HG03066 (cell line): Measurements from ENCODE around the gene PCSK5.
"Not testable (repeated sequence)": the region's sequence is repeated elsewhere in the genome, so short reads cannot be mapped to it uniquely, and the experiment has no call there.

Experiments used
- ATAC-seq: cut with Tn5 transposase; IDR thresholded peaks from one replicate; pipeline ENCODE4 v1.9.1; 2021; ENCODE audit warnings: low read depth; ENCODE audit not compliant: unreplicated experiment

PCSK5 gene

GRCh38 chr9:76292658-76293057 is 402.2 kb downstream of the PCSK5 start:
- ATAC-seq = no peak

GRCh38 chr9:76294301-76294700 is 403.8 kb downstream of the PCSK5 start:
- ATAC-seq = no peak

GRCh38 chr9:76296561-76297310 is 406.3 kb downstream of the PCSK5 start:
- ATAC-seq = no peak

DNA sequence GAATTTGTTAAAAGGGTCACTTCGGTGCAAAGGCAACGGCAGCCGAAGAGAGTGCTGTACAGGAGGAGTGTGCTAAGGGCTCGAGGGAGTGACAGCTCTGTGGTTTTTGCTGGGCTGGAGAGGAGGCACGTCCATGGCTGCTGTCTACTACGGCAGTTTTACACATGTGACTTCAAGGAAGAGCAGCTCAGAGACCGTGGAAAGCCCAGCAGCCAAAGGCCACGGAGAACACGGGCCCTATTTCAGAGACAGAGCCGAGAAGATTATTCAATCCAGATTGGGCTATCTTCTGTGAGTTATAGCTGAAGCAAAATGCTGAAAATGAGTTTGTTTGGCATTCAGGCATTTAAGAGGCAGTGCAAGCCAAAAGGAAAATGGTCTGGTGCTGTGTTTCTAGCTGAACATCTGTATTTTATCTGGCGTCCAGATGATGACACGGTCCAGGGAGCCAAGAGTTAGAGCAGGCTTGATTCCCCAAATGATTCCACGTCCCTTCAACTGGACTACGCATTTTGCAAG is 407.3 kb downstream of the PCSK5 start:
- ATAC-seq = no peak

GRCh38 chr9:76298521-76299144 is 408.2 kb downstream of the PCSK5 start:
- ATAC-seq = no peak

- no peak for ATAC-seq
Observed at GRCh38 chr9:76302543-76302942, 412.1 kb downstream of the PCSK5 start.

GRCh38 chr9:76302947-76303550 is 412.6 kb downstream of the PCSK5 start:
- ATAC-seq = no peak

GRCh38 chr9:76307047-76307446 is 416.6 kb downstream of the PCSK5 start:
- ATAC-seq = not testable (repeated sequence)

DNA sequence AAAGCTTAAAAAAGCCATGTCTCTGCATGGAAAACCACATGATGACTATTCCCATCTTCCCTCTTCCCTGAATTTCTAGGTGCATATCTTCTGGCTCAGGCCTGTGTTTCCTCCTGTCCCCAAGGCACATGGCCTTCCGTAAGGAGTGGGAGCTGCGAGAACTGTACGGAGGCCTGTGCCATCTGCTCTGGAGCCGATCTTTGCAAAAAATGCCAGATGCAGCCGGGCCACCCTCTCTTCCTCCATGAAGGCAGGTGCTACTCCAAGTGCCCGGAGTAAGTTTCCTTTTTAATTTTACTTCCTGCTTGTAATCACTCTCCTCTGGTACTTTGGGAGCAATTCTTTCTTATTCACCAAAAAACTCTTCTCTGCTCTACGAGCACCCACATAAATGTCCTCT is 420.1 kb downstream of the PCSK5 start:
- no peak for ATAC-seq

DNA sequence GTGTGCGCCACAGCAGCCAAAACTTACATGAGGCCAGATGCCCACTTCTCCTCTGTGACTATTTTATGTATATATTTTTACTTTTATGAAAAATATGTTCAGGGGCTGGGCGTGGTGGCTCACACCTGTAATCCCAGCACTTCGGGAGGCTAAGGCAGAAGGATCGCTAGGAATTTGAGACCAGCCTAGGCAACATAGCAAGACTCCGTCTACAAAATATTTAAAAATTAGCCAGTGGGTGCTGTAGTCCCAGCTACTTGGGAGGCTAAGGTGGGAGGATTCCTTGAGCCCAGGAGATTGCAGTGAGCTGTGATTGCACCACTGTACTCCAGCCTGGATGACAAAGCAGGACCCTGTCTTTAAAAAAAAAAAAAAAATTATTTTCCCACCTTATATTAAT is 420.5 kb downstream of the PCSK5 start:
- ATAC-seq = no peak

- ATAC-seq = no peak
Observed at GRCh38 chr9:76311537-76311936, 421.1 kb downstream of the PCSK5 start.

DNA sequence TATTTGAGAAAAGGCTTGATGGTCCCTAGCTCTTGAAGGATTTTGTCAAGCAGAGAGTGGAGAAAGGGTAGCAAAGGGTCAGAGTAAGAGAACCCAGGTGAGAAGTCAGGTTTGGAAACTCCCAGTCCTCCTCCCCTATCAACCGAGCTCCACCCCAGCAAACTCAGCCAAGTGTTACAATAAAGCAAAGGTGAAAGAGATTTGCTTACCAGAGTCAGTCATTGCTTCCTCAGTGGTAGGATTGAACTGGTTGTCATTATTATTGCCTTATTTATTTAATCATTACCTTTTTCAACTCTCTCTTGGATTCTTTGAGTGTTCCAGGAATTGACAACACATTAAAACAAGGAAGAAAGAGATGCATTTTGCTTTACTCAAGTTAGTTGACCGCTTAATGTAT is 423.3 kb downstream of the PCSK5 start:
- no peak for ATAC-seq

GRCh38 chr9:76314321-76314720 is 423.8 kb downstream of the PCSK5 start:
- no peak for ATAC-seq

DNA sequence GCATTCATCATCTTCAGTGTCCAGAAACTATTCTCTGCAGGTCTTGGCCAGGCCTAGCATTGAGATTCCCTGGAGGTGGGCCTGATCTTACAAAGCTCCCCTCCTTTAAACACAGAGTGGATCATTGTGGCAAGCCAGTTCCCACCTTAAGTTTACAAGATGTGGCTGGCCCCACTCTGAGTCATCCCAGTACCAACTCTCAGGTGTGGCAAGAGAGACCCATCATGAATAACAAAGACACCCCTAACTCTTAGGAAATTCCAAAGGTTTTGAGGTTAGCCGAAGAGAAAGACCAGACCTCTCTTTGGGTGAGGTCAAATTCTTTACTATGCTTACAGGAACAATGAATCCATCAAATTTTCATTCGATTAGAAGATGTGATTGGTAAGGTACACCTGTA is 425.6 kb downstream of the PCSK5 start:
- no peak for ATAC-seq

DNA sequence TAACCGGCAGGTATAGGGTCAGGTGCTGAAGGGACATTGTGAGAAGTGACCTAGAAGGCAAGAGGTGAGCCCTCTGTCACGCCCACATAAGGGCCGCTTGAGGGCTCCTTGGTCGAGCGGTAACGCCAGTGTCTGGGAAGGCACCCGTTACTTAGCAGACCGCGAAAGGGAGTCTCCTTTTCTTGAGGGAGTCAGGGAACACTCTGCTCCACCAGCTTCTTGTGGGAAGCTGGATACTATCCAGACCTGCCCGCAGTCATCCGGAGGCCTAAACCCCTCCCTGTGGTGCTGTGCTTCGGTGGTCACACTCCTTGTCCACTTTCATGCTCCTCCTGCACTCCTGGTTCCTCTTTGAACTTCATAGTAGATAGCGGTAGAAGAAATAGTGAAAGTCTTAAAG is 429.0 kb downstream of the PCSK5 start:
- ATAC-seq = not testable (repeated sequence)

DNA sequence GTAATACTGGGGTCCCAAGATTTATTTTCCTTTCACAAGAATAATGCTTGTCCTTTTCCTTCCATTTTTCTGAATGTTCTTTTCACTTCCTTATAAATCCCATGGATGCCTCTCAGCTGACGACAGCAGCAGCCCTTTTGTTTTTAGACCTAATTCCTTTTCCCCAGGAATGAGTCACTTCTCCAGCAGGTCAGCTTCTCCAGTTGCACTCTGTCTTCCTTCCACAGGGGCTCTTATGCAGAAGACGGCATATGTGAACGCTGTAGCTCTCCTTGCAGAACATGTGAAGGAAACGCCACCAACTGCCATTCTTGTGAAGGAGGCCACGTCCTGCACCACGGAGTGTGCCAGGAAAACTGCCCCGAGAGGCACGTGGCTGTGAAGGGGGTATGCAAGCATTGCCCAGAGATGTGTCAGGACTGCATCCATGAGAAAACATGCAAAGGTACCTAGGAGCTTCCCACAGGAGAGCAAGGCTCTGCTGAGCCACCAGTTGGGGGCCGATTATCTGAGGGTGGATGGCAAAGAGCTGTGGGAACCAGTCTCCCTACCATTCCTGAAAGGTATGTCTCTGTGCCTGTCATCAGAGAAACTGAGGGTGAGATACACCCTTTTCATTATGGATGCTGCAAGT is 430.8 kb downstream of the PCSK5 start:
- ATAC-seq = no peak

- ATAC-seq = no peak
Observed at GRCh38 chr9:76322810-76323209, 432.3 kb downstream of the PCSK5 start.

DNA sequence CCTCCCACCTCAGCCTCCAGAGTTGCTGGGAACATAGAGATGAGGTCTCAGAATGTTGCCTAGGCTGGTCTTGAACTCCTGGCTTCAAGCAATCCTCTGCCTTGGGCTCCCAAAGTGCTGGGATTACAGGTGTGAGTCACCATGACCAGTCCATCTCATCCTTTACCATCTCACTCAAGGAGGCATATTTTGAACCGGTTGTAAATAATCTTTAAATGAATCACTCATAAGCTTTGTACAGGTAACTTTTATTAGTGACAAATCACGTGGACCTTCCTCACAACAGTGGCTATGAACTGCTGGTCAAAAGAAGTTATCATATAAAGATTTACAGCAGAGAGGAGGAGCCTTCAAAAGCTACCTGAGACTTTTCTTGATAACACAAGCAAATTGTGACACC is 433.0 kb downstream of the PCSK5 start:
- ATAC-seq = no peak

- ATAC-seq = not testable (repeated sequence)
Observed at GRCh38 chr9:76324030-76324429, 433.6 kb downstream of the PCSK5 start.

DNA sequence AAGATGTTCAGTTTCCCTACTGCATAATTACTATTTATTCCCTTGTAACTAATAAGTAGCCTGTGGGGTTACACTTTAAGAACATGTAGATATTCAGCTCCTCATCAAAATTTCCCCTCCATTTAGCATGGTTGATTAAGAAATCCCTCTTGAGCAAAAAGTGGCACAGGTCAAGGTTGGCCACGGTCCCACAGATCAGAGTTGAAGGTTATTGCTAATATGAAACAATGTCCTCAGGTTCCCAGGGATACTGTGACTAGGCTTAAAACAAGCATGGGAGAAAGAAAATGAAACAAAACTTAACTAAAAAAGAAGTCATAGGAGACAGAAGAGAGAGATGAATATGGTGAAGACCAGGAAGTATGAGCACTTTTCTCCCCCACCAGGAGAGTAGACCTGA is 439.6 kb downstream of the PCSK5 start:
- no peak for ATAC-seq

GRCh38 chr9:76333388-76333787 is 442.9 kb downstream of the PCSK5 start:
- ATAC-seq = no peak
